Activated naive CD4-positive, alpha-beta T cell treated with Interleukin-2 at 50 U/mL for 16 hours (primary cell): ENCODE results near the gene ZNF791.
"Not testable (repeated sequence)": the region's sequence is repeated elsewhere in the genome, so short reads cannot be mapped to it uniquely, and the experiment has no call there.

Source experiments
- DNase-seq: peaks from one replicate; pipeline ENCODE4 v3.0.0-alpha.2; 2020

ZNF791 gene

GRCh38 chr19:12668346-12668745 is 57.6 kb downstream of the ZNF791 start:
- DNase-seq = no peak

DNA sequence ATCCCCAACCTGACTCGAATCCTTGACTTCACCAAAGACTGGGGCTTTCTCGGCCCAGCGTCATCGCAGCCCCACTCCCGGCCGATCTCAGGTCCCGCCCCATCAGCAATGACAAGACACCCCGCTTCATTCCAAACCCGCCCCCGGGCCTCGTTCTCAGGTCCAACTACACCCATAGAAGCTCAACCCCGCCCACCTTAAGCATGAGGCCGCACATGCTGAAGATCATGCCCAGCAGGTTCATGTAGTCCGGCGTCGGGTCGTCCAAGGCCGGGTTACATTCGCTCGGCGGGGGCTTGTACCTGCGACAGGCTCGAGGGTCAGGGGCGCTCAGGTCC is 58.2 kb downstream of the ZNF791 start:
- peak; percentile 74 for DNase-seq

- peak; percentile 79 for DNase-seq
Observed at GRCh38 chr19:12669270-12670158, 58.8 kb downstream of the ZNF791 start.

DNA sequence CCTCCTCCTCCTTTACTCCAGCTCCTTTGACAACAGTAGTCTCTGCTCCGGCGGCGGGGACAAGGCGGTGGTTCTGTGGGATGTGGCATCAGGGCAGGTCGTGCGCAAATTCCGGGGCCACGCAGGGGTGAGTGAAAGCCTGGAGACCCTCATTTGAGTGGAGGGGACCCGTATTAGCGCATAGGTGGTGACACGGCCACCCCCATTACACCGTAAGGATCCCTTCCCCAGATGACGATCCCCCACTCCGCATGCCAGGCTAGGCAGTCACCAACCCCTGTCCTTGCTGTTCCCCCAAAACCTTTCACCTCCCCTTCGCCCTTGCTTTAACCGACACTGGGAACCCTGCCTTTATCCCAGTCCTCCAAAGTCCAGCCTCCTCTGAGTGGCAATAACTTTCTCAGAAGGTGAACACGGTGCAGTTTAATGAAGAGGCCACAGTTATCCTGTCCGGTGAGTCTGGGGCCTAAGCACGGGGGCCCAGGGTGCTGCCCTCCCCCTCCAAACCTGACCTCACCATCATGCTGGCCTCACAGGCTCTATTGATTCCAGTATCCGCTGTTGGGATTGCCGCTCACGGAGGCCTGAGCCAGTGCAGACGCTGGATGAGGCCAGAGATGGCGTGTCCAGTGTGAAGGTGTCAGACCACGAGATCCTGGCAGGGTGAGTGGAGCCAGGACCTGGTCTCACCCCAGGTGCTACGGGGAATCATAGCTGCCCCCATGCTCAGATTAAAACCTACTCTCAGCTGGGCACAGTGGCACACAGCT is 59.6 kb downstream of the ZNF791 start:
- DNase-seq = no peak

- no peak for DNase-seq
Observed at GRCh38 chr19:12672744-12673143, 62.0 kb downstream of the ZNF791 start.

DNA sequence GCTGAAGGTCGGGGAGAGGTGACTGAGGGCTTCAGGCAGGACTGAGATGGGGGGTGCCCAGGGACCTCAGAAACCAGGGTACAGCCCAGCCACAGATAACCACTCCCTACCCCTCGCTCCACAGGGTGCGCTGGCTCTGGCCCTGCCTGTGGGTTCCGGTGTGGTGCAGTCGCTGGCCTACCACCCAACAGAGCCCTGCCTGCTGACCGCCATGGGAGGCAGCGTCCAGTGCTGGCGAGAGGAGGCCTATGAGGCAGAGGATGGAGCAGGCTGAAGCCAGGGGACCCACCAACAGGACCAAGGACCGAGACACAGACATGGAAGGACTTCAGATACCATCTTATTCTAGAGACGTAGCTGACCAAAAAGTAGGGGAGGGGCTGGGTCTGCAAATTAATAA is 64.7 kb downstream of the ZNF791 start:
- DNase-seq = no peak

- no peak for DNase-seq
Observed at GRCh38 chr19:12675940-12676339, 65.2 kb downstream of the ZNF791 start.

DNA sequence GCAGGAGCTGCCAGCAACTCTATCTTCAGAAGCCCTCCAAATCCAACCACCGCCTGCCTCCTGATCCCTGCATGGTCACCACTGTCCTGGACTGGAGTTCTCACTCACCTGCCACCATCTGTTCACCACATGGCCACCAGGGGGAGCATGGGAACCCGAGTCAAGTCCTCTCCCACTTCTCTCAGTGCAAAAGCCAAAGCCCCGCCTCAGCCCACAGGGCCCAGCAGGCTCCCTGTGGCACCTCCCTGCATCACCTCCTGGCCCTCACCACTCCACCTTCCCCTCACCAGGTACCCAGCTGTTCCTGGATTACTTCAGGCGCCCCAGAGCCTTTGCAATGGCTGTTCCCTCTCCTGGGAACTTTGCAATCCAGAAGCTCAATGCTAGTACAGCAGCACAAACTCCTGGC is 65.7 kb downstream of the ZNF791 start:
- peak; percentile 87 for DNase-seq

- no peak for DNase-seq
Observed at GRCh38 chr19:12676928-12677327, 66.2 kb downstream of the ZNF791 start.

DNA sequence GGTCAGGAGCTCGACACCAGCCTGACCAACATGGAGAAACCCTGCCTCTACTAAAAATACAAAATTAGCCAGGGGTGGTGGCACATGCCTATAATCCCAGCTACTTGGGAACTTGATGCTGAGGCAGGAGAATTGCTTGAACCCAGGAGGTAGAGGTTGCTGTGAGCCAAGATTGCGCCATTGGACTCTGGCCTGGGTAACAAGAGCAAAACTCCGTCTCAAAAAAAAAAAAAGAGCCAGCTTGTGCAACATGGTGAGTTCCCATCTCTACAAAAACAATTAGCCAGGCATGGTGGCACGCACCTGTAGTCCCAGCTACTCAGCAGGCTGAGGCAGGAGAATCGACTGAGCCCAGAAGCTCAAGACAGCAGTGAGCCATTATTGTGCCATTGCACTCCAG is 67.3 kb downstream of the ZNF791 start:
- not testable (repeated sequence) for DNase-seq

DNA sequence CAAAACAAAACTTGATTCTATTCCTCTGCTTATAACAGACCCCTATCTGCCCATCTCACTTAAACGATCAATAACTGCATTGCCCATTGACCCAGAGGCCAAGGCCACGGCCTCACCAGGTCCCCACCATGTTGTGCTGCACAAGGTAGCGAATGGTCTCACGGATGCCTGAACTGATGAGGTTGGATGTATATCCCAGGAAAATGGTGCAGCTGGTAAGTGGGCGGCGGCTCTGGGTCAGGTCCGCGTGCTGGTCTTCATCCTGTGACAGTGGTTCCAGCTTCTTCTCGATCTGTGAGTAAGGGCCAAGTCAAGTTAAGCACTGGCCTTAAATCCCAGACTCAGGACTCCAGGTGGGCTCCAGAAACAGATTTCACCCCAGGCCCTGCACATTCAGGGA is 69.3 kb downstream of the ZNF791 start:
- DNase-seq = no peak

DNA sequence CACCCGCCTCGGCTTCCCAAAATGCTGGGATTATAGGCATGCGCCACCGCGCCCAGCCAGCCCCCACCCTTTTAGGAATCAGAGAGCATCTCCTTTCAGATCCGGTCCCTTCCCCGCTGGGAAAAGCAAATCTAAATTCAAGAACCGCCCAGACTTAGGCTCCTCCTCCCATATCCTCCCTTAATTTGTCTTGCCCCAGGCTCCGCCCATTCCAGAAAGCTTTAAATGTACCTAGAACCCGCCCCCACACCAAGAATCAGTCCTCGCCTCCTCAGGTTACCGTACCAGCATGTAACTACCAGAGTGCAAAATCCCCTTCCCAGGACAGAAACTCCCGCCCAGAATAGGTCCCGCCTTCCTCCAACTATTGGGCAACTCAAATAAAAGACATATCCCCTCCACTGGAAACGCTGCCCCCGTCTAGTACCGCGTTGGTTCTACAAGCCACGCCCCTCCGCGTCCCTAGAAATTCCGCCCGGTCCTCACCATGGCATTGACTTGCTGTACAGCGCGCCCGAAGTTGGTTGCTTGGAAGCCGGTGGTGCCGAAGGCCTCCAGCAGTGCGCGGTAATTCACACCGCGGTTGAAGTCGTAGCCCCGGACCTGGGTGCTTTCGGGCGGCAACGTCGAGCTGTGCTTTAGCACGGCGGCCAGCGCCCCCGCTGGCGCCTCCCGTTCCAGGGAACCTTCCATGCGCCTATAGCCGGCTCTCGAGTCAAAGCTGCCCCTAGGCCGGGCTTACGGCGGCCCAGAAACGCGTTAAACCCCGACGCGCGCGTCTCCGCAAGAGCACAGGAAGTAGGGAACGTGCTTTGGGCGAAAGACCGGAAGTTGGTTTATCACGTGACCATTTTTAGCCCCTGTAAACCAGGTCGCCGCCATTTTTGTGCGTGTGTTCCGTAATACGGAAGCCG is 70.6 kb downstream of the ZNF791 start, which contains the start of gene DHPS:
TSS of gene DHPS (minus strand) at position 807 of the 914 bp plus-strand sequence. CDS start at position 693, 114 bp downstream.
- DNase-seq = peak; percentile 90
